Keratinocyte (primary cell): ENCODE measurements around the gene NEK9.

Source experiments
- EZH2 ChIP-seq: IDR thresholded peaks from one replicate; pipeline ENCODE4 v1.6.1; 2012; ENCODE audit warnings: inconsistent platforms, mild to moderate bottlenecking, low read length, moderate library complexity
- TF ChIP-seq, protein P1 (sequence below), 3 experiments: IDR thresholded peaks in 1 of 3; conservative IDR thresholded peaks in 1 of 3; optimal IDR thresholded peaks in 1 of 3; 2 replicates in 2 of 3; 3 replicates in 1 of 3; pipeline versions ENCODE3 to v1.5.1; 2011; ENCODE audit warnings: low read length in 3 of 3, mild to moderate bottlenecking in 3 of 3, moderate library complexity in 2 of 3, control low read depth in 1 of 3, inconsistent platforms in 1 of 3; ENCODE audit not compliant: insufficient read depth in 2 of 3; ENCODE audit errors: extremely low read depth in 1 of 3

DNA sequence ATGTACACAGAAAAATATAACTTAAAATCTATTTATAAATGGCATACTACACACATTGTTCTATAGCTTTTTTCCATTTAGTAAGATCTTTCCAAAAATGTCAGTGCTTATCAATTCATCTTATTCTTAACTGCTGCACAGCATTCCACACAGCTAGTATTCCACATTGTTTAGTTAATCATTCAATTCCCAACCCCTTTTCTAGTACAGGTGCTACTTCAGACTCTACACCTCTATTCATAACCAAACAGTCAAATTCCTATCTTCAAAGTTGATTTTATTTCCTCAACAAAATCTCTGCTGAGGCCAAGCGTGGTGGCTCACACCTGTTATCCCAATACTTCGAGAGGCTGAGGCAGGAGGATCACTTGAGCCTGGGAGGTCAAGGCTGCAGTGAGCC lies 12.3 kb upstream of the NEK9 start:
- TF ChIP-seq, protein P1, sequence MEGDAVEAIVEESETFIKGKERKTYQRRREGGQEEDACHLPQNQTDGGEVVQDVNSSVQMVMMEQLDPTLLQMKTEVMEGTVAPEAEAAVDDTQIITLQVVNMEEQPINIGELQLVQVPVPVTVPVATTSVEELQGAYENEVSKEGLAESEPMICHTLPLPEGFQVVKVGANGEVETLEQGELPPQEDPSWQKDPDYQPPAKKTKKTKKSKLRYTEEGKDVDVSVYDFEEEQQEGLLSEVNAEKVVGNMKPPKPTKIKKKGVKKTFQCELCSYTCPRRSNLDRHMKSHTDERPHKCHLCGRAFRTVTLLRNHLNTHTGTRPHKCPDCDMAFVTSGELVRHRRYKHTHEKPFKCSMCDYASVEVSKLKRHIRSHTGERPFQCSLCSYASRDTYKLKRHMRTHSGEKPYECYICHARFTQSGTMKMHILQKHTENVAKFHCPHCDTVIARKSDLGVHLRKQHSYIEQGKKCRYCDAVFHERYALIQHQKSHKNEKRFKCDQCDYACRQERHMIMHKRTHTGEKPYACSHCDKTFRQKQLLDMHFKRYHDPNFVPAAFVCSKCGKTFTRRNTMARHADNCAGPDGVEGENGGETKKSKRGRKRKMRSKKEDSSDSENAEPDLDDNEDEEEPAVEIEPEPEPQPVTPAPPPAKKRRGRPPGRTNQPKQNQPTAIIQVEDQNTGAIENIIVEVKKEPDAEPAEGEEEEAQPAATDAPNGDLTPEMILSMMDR (optimal IDR thresholded peaks at IDR 0.05 in 1 of 3, IDR thresholded peaks at IDR 0.05 in 1 of 3, conservative IDR thresholded peaks at IDR 0.05 in 1 of 3; ENCODE audit: extremely low read depth in 1 of 3, insufficient read depth in 2 of 3, low read length in 3 of 3) = no peak
- no peak for TF ChIP-seq EZH2
